ENCODE results near the gene IL36RN. TPM values are rescaled to one million over a fixed set of nuclear protein-coding genes. Genes with fewer than 3 reads are reported as not detected.

Gene IL36RN
- total RNA-seq, 1 experiment from 2014 or later = 0.12 TPM

DNA sequence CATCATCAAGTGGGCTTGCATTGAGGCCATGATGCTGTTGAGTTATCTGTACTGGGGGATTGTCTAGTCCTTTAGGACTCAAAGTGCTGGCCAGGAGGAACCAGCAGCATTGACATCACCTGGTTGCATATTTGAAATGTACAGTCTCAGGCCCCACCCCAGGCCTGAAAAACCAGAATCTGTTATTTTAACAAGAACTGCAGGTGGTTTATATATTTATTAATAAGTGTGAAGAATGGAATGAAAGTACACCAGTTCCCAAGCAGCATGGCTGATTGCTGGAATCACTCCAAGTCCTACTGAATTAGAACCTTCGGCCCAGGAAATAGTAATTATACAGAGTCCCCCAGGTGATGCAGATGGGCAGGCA is 11.6 kb downstream of the IL36RN start:
- no peaks in the 10 kb centered on the region for H3K27me3 Mint-ChIP-seq (ENCODE audit: unreplicated experiment)
- TF ChIP-seq, protein P1, sequence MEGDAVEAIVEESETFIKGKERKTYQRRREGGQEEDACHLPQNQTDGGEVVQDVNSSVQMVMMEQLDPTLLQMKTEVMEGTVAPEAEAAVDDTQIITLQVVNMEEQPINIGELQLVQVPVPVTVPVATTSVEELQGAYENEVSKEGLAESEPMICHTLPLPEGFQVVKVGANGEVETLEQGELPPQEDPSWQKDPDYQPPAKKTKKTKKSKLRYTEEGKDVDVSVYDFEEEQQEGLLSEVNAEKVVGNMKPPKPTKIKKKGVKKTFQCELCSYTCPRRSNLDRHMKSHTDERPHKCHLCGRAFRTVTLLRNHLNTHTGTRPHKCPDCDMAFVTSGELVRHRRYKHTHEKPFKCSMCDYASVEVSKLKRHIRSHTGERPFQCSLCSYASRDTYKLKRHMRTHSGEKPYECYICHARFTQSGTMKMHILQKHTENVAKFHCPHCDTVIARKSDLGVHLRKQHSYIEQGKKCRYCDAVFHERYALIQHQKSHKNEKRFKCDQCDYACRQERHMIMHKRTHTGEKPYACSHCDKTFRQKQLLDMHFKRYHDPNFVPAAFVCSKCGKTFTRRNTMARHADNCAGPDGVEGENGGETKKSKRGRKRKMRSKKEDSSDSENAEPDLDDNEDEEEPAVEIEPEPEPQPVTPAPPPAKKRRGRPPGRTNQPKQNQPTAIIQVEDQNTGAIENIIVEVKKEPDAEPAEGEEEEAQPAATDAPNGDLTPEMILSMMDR (IDR thresholded peaks at IDR 0.05; ENCODE audit: unreplicated experiment) = no peak
- H3K36me3 Mint-ChIP-seq (ENCODE audit: insufficient read depth, unreplicated experiment) = peaks cover 9% of the 10 kb centered on the region
- peaks cover 37% of the 10 kb centered on the region for H3K4me1 Mint-ChIP-seq (ENCODE audit: low read depth, unreplicated experiment)
- peaks cover 6% of the 10 kb centered on the region for H3K9me3 Mint-ChIP-seq (ENCODE audit: low read depth, unreplicated experiment)
- no peak overlapping the region for H3K4me3 Mint-ChIP-seq (ENCODE audit: low read depth, unreplicated experiment)
- DNase-seq = no peak
- BruUV-seq (replicated peaks) = no TSS peak
- H3K27ac Mint-ChIP-seq (ENCODE audit: unreplicated experiment) = no peak overlapping the region
- intact Hi-C loops (cut with micrococcal nuclease; ENCODE audit: unreplicated experiment) = no loop called here
- CTCF ChIA-PET = no interaction called here

DNA sequence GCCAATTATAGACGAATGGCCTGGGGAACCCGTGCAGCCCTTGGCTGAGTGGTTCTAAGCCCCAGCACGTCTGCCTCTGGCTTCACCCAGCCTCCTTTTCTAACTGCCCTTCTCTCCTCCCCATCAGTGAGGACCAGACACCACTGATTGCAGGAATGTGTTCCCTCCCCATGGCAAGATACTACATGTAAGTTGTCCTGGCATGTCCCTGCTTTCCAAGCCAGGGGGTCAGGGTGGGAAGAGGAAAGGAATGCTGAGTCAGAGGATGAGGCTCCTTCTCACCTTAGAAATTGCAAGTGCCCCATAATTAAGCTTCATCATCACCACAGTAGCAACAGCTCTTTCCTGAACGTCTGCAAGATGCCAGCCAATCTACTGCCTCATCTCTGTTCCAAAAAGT is 13.6 kb downstream of the IL36RN start:
- Mint-ChIP-seq H3K27me3 (ENCODE audit: unreplicated experiment) (no peaks in the 10 kb centered on the region), H3K9me3 (ENCODE audit: low read depth, unreplicated experiment) (peaks cover 5% of the 10 kb centered on the region), H3K27ac (ENCODE audit: unreplicated experiment) (no peak overlapping the region), H3K4me1 (ENCODE audit: low read depth, unreplicated experiment) (peaks cover 48% of the 10 kb centered on the region), H3K36me3 (ENCODE audit: insufficient read depth, unreplicated experiment) (peaks cover 8% of the 10 kb centered on the region), H3K4me3 (ENCODE audit: low read depth, unreplicated experiment) (no peak overlapping the region)
- BruUV-seq (replicated peaks) = no TSS peak
- intact Hi-C loops (cut with micrococcal nuclease; ENCODE audit: unreplicated experiment) = no loop called here
- DNase-seq = no peak
- TF ChIP-seq, protein P1 (IDR thresholded peaks at IDR 0.05; ENCODE audit: unreplicated experiment) = no peak
- CTCF ChIA-PET = no interaction called here

DNA sequence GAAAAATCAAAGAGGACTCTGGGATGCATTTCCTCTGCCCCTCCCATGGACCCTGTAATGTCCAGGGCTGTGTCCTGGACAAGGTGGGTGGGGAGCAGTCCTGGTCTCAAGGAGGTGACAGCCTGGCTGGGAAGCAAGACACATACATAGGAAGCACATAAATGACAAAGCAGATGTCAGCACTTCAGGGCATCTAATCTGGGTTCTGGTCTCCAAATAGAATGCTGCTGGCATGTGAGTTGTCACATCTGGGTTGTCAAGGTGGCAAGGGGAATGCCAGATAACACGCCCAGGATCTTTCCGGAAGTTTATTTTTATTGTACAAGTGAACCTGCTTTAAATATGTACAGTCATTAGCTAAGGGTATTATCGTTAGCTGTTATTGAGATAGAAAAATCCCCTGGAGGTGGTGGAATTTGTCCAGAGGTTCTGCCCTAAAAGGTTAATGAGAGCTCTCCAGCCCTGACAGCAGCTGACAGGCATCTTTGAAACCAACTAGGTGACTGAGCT is 14.4 kb downstream of the IL36RN start:
- DNase-seq = no peak
- Mint-ChIP-seq H3K27ac (ENCODE audit: unreplicated experiment) (no peak overlapping the region), H3K4me1 (ENCODE audit: low read depth, unreplicated experiment) (peaks cover 48% of the 10 kb centered on the region), H3K27me3 (ENCODE audit: unreplicated experiment) (no peaks in the 10 kb centered on the region), H3K4me3 (ENCODE audit: low read depth, unreplicated experiment) (no peak overlapping the region), H3K9me3 (ENCODE audit: low read depth, unreplicated experiment) (no peaks in the 10 kb centered on the region), H3K36me3 (ENCODE audit: insufficient read depth, unreplicated experiment) (peaks cover 14% of the 10 kb centered on the region)
- no TSS peak for BruUV-seq (replicated peaks)
- TF ChIP-seq, protein P1 (IDR thresholded peaks at IDR 0.05; ENCODE audit: unreplicated experiment) = no peak
- CTCF ChIA-PET = no interaction called here
- intact Hi-C loops (cut with micrococcal nuclease; ENCODE audit: unreplicated experiment) = no loop called here

DNA sequence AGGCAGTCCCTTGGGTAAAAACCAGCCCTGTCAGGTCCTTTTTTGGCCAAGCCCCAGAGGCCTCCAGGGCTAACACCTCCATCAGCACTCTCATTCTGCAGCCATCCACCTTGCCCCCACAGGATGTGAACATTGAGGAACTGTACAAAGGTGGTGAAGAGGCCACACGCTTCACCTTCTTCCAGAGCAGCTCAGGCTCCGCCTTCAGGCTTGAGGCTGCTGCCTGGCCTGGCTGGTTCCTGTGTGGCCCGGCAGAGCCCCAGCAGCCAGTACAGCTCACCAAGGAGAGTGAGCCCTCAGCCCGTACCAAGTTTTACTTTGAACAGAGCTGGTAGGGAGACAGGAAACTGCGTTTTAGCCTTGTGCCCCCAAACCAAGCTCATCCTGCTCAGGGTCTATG is 16.0 kb downstream of the IL36RN start:
- no peaks in the 10 kb centered on the region for H3K27me3 Mint-ChIP-seq (ENCODE audit: unreplicated experiment)
- DNase-seq = no peak
- intact Hi-C loops (cut with micrococcal nuclease; ENCODE audit: unreplicated experiment) = no loop called here
- H3K4me3 Mint-ChIP-seq (ENCODE audit: low read depth, unreplicated experiment) = no peak overlapping the region
- TF ChIP-seq, protein P1 (IDR thresholded peaks at IDR 0.05; ENCODE audit: unreplicated experiment) = no peak
- peaks cover 48% of the 10 kb centered on the region for H3K4me1 Mint-ChIP-seq (ENCODE audit: low read depth, unreplicated experiment)
- H3K36me3 Mint-ChIP-seq (ENCODE audit: insufficient read depth, unreplicated experiment) = peaks cover 14% of the 10 kb centered on the region
- H3K9me3 Mint-ChIP-seq (ENCODE audit: low read depth, unreplicated experiment) = no peaks in the 10 kb centered on the region
- CTCF ChIA-PET = no interaction called here
- no peak overlapping the region for H3K27ac Mint-ChIP-seq (ENCODE audit: unreplicated experiment)
- no TSS peak for BruUV-seq (replicated peaks)

Data from Calu3 (cell line).